Stimulated activated CD8-positive, alpha-beta memory T cell treated with anti-CD3 and anti-CD28 coated beads, Interleukin-12 subunit alpha, Interleukin-12 subunit beta, amount 100 ng/mL, for 4 hours (primary cell): ENCODE results near the gene UMODL1.

ENCODE experiments used
- DNase-seq: peaks from one replicate; pipeline ENCODE4 v3.0.0-alpha.2; 2020; ENCODE audit warnings: low read depth

The UMODL1 gene

DNA sequence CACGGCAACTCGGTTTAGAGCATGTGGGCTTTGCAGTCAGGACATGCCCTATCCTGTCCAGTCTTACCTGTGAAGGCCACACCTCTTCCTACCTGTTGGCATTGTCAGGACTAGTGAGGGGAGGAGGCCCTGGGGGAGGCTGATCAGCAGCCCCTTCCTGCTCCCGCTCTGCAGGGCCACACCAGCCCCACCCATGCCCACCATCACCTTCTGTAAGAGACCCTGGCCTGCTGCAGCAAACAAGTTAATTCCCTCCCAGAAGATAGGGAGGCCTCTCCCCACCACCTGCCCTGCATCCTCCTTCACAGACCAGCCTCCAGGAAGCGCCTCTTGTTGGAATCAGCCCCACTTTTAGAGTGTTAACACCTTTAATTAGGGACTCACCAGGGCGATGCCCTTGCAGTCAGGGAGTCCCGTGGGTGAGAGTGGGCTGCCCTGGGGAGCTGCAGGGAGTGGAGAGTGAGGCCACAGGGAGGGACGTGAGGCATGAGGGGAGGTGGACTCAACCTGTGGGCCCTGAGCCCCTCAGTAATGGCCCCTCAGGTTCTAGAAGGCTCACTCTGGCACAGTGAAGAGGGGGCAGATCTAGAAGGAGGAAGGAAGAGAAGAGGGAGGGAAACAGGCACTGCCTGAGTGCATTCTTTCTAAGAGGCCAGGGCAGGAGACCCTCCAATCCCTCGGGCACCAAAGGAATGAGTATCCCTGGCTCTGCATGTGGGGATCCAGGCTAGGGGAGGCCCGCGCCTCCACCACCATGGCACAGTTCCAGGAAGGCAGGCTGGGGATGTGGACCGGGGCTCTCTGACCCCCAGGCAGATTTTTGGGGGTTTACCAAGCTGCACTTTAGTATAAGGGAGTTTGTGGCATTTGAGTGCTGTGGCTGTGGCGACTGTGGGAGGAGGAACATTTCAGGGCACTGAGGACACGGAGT lies 8.2 kb downstream of the UMODL1 start:
- no peak for DNase-seq

DNA sequence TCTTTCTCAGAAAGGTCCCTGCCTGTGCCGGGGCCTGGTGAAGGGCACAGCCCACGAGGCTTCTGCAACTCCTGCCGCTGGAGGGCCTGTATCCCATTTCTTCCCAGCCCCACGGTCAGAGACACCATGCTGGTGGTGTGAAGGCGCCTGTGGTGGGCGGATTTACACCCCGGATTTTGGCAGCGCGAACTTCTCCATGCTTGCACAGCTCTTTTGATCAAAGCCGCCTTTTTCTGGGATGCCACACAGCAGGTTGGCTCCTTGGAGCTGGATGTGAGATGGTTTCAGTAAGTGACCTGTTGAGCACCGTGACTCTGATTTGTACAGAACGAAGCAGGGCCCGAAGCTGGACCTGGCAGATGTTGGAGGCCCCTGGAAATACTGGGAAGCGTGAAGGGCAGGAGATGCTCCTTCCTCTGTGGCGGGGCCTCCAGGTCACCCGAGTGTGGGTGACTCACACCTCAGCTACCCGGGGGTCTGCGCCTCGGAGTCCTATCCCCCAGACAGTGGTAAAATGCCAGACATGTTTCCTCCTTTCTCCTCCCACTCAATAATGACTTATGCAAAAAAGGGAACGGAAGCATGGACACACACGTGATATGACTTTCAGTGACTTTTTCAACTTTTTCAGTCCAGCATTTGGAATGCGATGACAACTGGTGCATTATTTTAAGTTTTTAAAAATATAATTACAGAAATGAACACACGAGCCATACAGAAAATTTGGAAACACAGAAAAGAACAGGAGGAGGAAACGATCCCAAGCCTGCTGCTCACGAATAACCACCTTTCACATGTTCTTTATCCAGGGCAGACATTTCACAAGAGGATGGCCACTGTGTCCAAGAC lies 9.0 kb downstream of the UMODL1 start:
- DNase-seq = no peak

DNA sequence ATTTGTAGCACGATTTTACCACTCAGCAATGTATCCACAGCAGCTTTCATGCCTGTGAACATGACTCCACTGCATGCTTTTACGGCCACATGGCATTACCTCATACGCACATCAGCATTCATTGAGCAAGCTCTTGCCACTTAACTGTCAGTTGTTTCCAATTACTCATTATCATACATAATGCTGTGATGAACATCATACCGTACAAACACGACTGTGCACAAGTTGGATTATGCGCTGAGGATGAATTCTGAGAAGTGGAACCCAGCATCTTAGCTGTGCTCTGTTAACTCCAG lies 9.6 kb downstream of the UMODL1 start:
- no peak for DNase-seq

DNA sequence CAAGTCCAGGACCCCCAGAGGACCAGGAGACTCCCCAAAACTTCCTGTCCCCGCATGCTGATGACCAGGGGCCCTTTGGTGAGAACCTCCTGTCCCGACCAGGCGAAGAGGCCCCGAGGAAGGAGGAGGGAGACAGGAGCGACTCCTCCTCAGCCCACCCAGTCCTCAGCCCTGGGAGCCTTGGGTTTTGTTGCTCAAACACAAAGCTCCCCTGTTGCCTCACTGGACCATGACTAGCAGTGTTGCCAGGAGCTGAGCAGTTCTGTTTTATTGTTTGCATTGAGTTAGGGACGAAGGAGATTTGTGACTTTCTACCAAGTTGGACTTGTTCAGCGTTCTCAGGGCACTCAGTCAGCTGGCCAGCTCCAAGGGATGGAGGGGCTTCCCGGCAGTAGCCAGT lies 10.0 kb downstream of the UMODL1 start:
- DNase-seq = no peak

DNA sequence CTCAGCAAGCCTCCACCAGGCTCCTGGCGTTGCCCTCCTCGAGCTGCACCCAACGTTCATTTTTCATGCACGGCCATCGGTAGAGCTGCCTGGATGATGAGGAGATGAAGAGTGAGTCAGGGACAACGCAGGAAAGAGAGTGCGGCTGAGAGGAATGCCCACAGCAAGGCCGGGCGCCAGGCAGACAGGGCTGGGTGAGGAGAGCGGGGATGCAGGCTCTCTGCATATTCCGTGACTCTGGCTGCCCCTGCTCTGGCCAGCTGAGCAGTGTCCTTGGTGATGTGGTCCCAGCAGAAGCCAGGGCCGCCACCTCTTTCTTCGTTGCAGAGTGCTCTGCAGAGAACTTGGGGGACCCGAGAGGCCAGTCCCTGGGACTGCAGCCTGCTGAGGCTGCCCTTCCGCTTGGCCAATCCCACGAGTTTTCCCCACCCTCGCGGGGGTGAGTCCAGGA lies 10.8 kb downstream of the UMODL1 start:
- no peak for DNase-seq

DNA sequence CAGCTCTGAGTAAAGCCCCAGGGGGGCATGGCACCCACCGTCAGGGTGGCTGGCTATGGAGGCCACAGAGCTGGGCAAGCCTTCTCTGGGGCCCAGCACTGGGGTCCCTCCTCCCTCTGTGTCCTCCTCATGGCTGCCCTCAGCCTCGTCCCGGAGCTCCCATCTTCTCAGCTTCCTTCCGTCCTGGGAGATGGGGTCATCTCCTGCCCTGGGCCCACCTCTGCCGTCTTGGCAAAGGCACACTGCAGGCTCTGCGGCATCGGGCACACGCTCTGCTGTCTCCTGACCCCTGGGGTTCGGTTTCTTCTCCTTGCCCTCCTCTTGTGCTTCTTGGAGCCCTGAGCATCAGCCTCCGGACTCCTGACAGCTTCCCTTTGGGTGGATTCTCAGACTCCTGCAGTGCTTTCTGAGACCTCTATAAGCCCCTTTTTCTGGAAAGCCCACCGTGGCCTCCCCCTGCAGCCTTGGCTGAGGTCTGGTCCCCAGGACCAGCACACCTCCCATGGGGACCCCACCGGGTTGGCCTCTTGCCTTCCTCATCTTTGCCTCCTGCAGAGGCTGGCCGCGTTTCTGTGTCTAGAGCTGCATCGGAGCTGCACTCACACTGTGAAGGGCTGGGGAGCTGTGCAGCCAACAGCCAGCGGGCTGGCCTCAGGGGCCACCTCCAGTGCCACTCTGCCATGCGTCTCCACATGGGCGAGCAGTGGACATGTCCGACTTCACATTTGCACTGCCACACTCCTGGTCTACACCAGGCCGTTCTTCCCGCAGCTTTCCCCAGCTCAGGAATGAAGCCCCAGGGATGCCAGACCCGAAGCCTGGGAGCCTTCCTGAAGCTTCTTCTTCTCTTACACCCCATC lies 11.6 kb downstream of the UMODL1 start:
- DNase-seq = no peak

DNA sequence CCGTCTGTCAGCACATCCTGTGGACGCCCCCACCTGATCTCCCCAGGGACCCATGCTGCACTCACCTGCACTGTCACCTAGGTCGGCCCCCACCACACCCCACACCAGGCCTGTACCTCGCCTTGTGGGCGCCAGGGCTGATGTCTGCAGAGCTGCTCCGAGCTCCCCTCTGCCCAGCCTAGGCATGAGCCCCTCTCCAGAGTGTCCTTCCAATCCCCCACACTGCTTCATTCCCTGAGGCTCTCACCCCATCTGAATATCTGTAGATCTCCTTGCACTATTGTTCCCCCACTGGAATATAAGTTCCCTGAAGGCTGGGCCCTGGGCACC lies 12.2 kb downstream of the UMODL1 start:
- DNase-seq = no peak

DNA sequence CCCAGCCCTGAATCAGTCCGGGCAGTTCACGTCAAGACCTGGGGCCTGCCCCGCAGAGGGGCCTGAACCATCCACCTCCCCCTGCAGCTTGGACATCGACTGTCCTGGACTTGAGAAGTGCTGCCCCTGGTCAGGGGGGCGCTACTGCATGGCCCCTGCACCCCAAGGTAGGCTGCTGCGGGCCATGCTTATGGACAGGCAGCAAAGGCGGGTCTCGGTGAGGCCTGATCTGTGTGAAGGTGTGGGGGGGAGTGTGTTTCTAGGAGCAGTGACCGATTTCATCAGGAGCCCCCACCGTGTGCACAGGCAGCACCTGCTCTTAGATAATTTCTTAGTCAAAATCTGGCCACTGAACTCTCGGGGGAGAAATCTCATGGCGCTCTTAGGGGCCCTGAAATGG lies 13.0 kb downstream of the UMODL1 start:
- DNase-seq = no peak

DNA sequence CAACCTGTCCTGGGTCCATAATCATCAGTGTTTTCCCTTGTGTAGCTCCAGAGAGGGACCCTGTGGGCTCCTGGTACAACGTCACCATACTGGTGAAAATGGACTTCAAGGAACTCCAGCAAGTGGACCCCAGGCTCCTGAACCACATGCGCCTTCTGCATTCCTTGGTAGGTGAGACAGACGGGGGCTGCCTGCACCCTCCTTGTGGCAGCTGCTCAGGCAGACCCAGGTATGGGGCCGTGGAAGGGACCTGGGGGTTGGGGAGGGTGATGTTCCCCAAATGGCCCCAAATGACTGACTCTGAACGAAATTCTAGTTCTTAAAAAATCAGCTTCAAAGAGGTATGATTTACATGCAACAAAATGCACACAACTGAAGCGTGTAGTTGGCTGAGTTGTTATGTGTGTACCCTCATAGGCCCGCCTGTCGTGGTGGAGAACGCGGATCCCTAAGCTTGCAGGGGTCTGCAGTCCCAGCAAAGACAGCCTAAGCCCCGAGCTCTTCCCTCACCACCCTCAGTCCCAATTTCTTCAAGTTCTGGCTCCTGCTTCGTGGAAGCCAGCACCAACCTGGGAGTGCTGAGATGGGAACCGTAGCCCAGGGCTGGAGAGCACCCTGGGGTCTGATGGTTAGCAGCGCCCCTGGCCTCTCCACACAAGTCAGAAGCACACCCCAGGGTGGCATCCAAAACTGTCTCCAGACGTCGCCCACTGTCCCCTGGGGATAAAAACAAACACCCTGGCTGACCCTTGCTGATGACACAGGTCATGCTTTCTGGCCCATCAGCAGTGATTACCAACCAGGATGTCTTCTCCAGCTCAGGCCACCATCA lies 14.3 kb downstream of the UMODL1 start:
- no peak for DNase-seq

DNA sequence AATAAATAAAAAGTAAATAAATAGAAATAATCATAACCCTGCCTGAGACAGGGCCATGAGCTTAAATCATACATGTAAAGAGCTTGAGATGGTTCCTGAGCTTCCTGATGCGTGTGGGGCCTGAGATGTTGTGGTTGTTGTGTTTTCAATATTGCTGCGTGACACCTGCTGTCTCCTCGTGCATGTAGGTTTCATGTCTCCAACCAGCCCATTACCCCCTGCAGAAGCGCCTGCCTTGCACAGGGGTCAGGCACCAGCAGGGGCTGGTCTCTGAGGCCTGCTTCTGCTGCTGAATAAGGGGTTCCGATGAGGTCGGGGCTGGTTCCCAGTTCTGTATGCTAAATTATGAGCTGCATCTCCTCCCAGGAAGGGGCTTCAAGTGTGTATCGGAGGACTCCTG lies 15.9 kb downstream of the UMODL1 start:
- no peak for DNase-seq

DNA sequence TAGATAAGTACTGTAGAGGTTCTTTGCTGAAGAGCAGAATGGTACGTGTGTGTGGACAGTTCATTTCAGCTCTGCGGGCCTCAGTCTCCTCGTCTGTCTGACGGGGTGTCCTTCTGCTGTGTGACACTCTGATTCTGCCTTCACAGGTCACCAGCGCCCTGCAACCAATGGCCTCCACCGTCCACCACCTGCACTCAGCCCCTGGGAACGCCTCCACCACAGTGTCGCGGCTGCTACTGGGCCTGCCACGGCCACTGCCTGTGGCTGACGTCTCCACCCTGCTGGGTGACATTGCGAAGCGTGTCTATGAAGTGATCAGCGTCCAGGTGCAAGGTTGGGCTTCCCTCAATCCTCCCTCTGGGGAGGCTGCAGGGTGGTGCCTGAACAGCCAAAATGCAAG lies 17.0 kb downstream of the UMODL1 start:
- DNase-seq = no peak

DNA sequence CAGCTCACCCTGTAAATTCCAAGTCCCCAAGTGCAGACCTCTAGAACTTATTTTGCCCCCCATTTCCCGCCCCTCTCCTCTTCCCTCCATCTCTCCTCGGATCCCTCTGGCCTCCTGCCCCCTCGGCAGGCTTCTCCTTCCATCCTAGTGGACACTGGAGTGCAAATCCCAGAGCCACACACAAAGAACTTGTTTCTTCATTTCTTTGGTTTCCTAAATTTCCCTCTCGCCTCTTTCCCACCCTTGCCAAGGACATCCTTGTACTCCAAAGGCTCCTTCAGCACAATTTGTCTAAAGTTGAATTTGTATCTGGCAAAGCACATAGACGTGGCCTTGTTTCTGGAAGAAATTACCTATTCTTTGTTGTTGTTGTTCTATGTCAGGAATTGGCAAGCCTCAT lies 17.5 kb downstream of the UMODL1 start:
- DNase-seq = no peak

DNA sequence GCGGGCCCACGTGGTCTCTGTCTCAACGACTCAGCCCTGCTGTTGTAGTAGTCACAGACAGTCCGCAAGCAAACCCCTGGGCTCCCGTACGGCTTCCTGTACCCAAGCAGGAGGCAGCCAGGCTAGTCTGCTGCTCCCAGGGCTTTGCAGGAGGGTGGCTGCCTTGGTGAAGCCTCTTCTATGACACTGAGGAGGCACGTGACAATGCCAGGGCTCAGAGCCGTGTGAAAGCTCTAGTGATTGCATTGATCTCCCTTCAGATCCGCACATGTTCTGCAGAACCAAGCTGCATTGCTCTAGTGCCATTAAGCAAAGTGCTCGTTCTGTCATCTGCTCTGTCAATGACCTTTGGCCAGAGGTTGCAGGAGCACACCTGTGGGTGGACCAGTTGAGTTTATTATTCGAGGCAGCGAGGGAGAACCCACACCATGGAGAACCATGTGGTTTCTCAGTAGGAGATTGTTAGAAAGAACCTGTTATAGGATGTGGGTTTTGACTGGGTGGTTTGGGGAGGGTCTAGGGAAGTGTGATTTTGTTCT lies 18.0 kb downstream of the UMODL1 start:
- DNase-seq = no peak

DNA sequence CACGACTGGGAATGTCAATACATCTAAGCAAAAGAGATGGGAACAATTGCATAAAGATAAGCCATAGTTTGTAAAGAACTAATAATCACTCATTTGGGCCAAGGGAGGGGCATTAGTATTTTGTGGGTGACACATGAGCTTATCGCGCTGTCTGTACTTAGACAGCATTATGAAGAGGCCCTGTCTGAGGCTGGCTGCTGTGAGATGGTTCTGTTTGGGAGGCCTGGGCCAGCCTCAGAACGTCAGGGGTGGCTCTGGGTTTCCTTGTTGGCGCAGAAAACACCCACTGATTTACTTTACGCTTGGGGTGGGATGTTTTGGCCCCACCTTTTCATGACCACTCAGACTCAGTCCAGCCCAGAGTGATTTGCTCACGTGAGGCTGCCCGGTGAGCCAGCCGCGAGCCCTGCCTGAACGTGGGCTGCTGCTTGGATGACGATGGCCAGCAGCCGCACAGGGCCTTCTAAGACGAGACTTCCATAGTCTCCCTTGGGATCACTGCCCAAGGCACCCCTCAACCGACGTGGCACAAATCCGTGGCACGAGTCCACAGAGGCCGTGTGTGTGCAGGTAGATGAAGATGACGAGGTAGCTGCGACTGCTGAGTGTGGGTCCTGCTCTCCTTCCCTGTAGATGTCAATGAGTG lies 18.7 kb downstream of the UMODL1 start:
- no peak for DNase-seq

DNA sequence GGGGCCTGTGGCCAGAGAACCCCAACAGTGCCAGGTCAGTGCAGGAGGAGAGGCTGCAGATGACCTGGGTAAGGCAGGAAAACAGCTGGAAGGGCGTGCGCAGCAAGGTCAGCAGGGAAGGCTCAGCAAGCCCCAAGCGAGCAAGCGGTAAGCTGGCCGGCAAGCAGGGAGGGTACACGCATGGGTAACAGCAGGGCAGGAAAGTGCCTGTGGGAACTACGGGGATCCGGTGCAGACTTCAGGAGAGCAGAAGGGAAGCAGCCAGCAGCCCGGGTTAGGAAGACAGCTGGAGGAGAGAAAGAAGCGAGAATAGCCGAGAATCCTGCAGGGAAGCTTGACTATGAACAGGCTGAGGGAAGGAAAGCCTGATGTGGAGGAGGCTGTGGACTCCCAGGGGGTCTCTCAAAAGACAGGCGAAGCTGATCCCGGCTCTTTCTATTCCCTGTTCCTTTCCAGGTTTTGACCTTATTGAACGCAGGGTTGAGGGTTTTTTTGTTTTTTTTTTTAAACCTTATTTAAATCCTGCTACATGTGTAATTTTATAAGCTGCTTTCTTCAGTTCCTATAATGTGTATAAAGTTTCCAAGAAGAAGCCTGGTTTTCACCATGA lies 20.9 kb downstream of the UMODL1 start:
- DNase-seq = no peak

DNA sequence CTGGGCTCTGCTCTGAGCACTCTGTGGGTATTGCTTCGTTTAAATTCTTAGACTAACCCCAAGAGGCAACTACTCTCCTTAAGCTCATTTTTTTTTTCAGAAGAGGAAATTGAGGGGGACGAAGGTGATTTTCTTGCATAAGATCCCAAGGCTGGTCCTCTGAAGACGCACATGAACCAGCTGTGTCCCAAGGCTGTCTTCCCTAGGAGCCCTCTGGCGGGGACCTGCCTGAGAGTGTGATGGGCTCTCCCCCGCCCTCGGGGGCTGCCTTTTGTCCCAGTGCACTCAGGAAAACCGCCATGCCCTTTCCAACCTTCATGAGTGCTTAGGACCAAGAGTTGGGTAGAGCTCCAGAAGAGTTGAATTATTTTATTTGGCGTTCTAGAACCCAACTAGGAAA lies 21.7 kb downstream of the UMODL1 start:
- DNase-seq = no peak

DNA sequence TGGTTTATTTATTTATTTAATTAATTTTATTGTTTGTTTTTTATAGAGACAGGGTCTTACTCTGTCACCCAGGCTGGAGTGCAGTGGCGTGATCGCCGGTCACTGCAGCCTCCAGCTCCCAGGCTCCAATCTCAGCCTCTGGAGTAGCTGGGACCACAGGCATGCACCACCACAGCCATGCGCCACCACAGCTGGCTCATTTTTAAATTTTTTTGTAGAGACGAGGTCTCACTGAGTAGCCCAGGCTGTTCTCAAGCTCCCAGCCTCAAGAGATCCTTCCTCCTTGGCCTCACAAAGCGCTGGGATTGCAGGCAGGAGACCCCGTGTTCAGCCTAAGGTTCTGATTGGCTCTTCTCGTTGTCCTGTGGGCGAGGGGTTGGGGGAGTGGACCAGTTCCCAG lies 22.1 kb downstream of the UMODL1 start:
- DNase-seq = no peak

DNA sequence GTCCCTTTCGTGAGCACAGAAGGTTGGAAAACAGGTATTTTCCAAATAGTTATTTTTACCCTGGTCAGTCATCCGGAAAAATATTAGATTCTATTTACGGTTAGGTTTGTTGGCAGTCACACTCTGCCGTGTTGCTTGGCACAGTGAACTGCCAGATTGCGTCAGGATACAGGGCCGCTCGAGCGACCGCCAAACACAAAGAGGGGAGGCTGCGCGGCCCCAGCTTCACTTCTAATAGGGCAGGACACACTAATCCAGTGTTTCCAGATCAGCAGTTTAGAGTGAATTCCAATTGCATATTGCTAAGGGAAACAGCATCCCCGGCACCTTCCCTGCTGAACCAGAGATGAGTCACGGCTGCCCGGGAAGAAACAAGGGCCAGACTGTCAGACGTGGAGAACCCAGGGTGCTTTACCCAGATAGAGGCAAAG lies 22.9 kb downstream of the UMODL1 start:
- no peak for DNase-seq

DNA sequence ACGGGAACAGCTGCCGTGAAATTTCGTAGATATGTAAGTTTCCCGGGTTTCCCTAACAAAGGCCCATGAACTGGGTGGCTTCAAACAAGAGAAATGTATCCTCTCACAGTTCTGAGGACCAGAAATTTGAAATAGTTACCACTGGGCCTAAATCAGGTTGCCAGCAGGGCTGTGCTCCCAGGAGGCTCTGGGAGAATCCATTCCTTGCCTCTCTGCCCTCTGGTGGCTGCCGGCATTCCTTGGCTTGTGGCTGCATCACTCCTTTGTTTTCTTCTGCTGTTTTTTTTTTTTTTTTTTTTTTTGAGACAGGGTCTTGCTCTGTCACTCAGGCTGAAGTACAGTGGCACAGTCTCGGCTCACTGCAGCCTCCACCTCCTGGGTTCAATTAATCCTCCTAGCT lies 23.7 kb downstream of the UMODL1 start:
- DNase-seq = no peak

DNA sequence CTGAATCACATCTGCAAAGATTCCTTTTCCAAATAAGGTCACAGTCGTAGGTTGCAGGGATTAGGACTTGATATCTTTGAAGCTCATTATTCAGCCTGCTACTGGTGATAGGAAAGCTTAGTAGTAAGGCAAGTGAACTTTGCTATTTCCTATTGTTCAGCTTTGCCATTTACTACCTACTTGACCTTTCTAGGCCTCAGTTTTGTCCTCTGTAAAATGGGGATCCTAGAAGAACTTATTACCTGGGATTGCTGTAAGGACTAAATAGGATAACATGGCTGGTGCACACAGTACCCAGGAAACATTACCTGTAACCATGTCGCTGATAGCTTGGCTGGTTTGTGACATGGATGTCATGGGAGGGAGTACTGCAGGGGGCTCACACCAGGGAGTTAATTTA lies 24.5 kb downstream of the UMODL1 start:
- DNase-seq = no peak
